IMR-90 (cell line): ENCODE results near the gene HNRNPUL1.

Experiments
- BHLHE40 ChIP-seq: fragments of 150-350 bp; IDR thresholded peaks from 2 replicates; pipeline ENCODE4 v1.6.1; 2016; ENCODE audit warnings: mild to moderate bottlenecking, low read depth, low read length
- CHD1 ChIP-seq: IDR thresholded peaks from 2 replicates; pipeline ENCODE4 v1.6.1; 2012; ENCODE audit warnings: low read depth, low read length, improper control_type of control experiment
- CTCF ChIP-seq: conservative IDR thresholded peaks from 2 replicates; pipeline ENCODE4 v1.5.1; 2012; ENCODE audit warnings: mild to moderate bottlenecking, low read depth, low read length, improper control_type of control experiment
- FOS ChIP-seq: fragments of 150-350 bp; IDR thresholded peaks from 2 replicates; pipeline ENCODE4 v1.6.1; 2016; ENCODE audit warnings: low read depth, low read length
- MXI1 ChIP-seq: IDR thresholded peaks from 2 replicates; pipeline ENCODE4 v1.6.1; 2012; ENCODE audit warnings: low read depth, mild to moderate bottlenecking, low read length, moderate library complexity, borderline replicate concordance
- POLR2A ChIP-seq: IDR thresholded peaks from 2 replicates; pipeline ENCODE4 v1.6.1; 2012; ENCODE audit warnings: mild to moderate bottlenecking, low read depth, low read length
- RAD21 ChIP-seq: IDR thresholded peaks from 2 replicates; pipeline ENCODE4 v1.6.1; 2012; ENCODE audit warnings: low read length, improper control_type of control experiment
- RFX5 ChIP-seq: IDR thresholded peaks from 2 replicates; pipeline ENCODE4 v1.8.0; 2012; ENCODE audit warnings: low read depth, mild to moderate bottlenecking, low read length, moderate library complexity
- TF ChIP-seq, protein P1 (sequence below): fragments of 150-350 bp; IDR thresholded peaks from 2 replicates; pipeline ENCODE4 v1.6.1; 2017; ENCODE audit warnings: mild to moderate bottlenecking, antibody characterized with exemption, low read length, low read depth

- TF ChIP-seq CTCF (no peak), BHLHE40 (no peak), MXI1 (no peak), POLR2A (no peak), FOS (no peak), RFX5 (no peak), CHD1 (no peak), RAD21 (no peak)
- TF ChIP-seq, protein P1, sequence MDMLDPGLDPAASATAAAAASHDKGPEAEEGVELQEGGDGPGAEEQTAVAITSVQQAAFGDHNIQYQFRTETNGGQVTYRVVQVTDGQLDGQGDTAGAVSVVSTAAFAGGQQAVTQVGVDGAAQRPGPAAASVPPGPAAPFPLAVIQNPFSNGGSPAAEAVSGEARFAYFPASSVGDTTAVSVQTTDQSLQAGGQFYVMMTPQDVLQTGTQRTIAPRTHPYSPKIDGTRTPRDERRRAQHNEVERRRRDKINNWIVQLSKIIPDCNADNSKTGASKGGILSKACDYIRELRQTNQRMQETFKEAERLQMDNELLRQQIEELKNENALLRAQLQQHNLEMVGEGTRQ: no peak
These were observed 43.4 kb upstream of the HNRNPUL1 start for GRCh38 chr19:41220811-41221210.
